PFSK-1 (cell line): ENCODE results near the gene IGLL5.

Source experiments
- POLR2AphosphoS5 ChIP-seq: IDR thresholded peaks from 2 replicates; pipeline ENCODE4 v1.6.1; 2012; ENCODE audit warnings: low read depth, mild to moderate bottlenecking, control low read depth, low read length, moderate library complexity
- SIN3A ChIP-seq: IDR thresholded peaks from 2 replicates; pipeline ENCODE4 v1.6.1; 2012; ENCODE audit warnings: mild to moderate bottlenecking, low read length, moderate library complexity, borderline replicate concordance; ENCODE audit not compliant: insufficient read depth
- TAF1 ChIP-seq: IDR thresholded peaks from 2 replicates; pipeline ENCODE4 v1.6.1; 2012; ENCODE audit warnings: low read length, control low read depth, borderline replicate concordance; ENCODE audit not compliant: insufficient read depth

DNA sequence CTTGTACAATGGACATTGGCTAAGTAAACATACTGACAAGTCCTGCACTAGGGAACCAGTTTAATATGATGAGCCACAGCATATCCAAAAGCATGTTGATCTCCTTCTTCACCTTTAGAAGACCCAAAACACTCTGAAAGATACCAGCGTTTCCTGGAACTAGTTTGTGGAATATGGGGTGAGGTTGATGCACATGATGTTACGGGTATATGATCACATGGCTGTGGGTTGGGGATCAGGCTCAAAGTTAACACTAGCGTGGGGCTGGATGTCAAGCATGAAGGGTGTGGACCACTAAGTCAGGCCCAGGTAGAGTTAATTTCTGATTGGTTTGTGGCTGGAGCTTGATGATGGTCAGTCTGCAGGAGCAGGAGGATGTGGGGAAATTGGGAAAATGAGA, 9.0 kb downstream of the IGLL5 start:
- no peak for TF ChIP-seq TAF1
- TF ChIP-seq SIN3A: no peak
- no peak for TF ChIP-seq POLR2AphosphoS5
